ENCODE results near the gene GHDC. TPM values are rescaled to one million over a fixed set of nuclear protein-coding genes. Genes with fewer than 3 reads are reported as not detected.
A peak's percentile ranks its signal among the peaks of the same experiment; 100 is the strongest.

GHDC gene
- total and polyA plus RNA-seq, 2 of the 13 experiments (the other 11 are each of a cell fraction or from before 2014, with no cell fraction given), result 15.4 to 22.5 TPM

- TF ChIP-seq HINFP (CRISPR knock-in tag; IDR thresholded peaks at IDR 0.05; ENCODE audit: low read depth), result 0 out of 2 replicates have a peak, but pooled peaks have one; percentile 49
- no peak for TF ChIP-seq ZNF468 (CRISPR knock-in tag; IDR thresholded peaks at IDR 0.05)
- no peak; the same call in 1 of the 2 replicates for TF ChIP-seq BRD4 (CRISPR knock-in tag; IDR thresholded peaks at IDR 0.05)
- 0 out of 2 replicates have a peak, but pooled peaks have one; percentile 68 for TF ChIP-seq HIC2 (CRISPR knock-in tag; IDR thresholded peaks at IDR 0.05; ENCODE audit: low read depth)
- no peak for TF ChIP-seq RCOR2 (CRISPR knock-in tag; IDR thresholded peaks at IDR 0.05)
- peak; percentile 51; the same call in 1 of the 2 replicates for TF ChIP-seq ARHGAP35 (CRISPR knock-in tag; IDR thresholded peaks at IDR 0.05; ENCODE audit: borderline replicate concordance)
- no peak for TF ChIP-seq RELA (CRISPR knock-in tag; IDR thresholded peaks at IDR 0.05)
- no peak for TF ChIP-seq SYNCRIP (IDR thresholded peaks at IDR 0.05; ENCODE audit: insufficient read depth, low read depth, low read length)
- no peak for TF ChIP-seq HNRNPK (IDR thresholded peaks at IDR 0.05; ENCODE audit: low read depth, low read length, poor library complexity, severe bottlenecking)
- 0 out of 2 replicates have a peak, but pooled peaks have one; percentile 34 for TF ChIP-seq ZFP36L1 (CRISPR knock-in tag; IDR thresholded peaks at IDR 0.05)
- TF ChIP-seq RFXAP (CRISPR knock-in tag; IDR thresholded peaks at IDR 0.05; ENCODE audit: borderline replicate concordance), result peak; percentile 63; the same call in 1 of the 2 replicates
- no peak for TF ChIP-seq PBX3 (CRISPR knock-in tag; IDR thresholded peaks at IDR 0.05; ENCODE audit: borderline replicate concordance)
- TF ChIP-seq NR2F1 (CRISPR knock-in tag; IDR thresholded peaks at IDR 0.05), result no peak
- TF ChIP-seq ZMYM3 (CRISPR knock-in tag; IDR thresholded peaks at IDR 0.05), result peak; percentile 97
- TF ChIP-seq AHR (CRISPR knock-in tag; IDR thresholded peaks at IDR 0.05), result no peak
- no peak for TF ChIP-seq ZNF629 (CRISPR knock-in tag; conservative IDR thresholded peaks at IDR 0.05)
- peak; percentile 44; the same call in 1 of the 2 replicates for TF ChIP-seq RBFOX2 (IDR thresholded peaks at IDR 0.05; ENCODE audit: low read depth, low read length)
- TF ChIP-seq ZNF790 (CRISPR knock-in tag; IDR thresholded peaks at IDR 0.05; ENCODE audit: borderline replicate concordance), result peak; percentile 62; the same call in 1 of the 2 replicates
- TF ChIP-seq SP140L (CRISPR knock-in tag; IDR thresholded peaks at IDR 0.05; ENCODE audit: borderline replicate concordance), result no peak
- TF ChIP-seq EED (CRISPR knock-in tag; IDR thresholded peaks at IDR 0.05), result peak; percentile 82; the same call in 1 of the 2 replicates
- TF ChIP-seq CHD2 (IDR thresholded peaks at IDR 0.05; ENCODE audit: low read depth, low read length), result no peak
- no peak; the same call in 1 of the 2 replicates for TF ChIP-seq ATF6 (CRISPR knock-in tag; conservative IDR thresholded peaks at IDR 0.05)
Observed at GRCh38 chr17:42193969-42194899, at the start of gene GHDC (continued).
